CD14-positive monocyte (primary cell): ENCODE data around the gene COLEC11. TPM values are rescaled to one million over a fixed set of nuclear protein-coding genes. Genes with fewer than 3 reads are reported as not detected.
"Not testable (repeated sequence)": the region's sequence is repeated elsewhere in the genome, so short reads cannot be mapped to it uniquely, and the experiment has no call there.

Source experiments
- DNase-seq, 3 donors: peaks; one replicate each; pipeline ENCODE4 v3.0.0-alpha.2; 2011 to 2022
- H2AFZ ChIP-seq: 2 replicates; pipeline ENCODE4 v1.6.0; 2012; ENCODE audit warnings: mild to moderate bottlenecking, low read depth, low read length, inconsistent platforms; ENCODE audit not compliant: insufficient read depth, poor library complexity, severe bottlenecking
- H3K27ac ChIP-seq, 2 donors: 1 replicate in 1 of 2; 2 replicates in 1 of 2; pipeline ENCODE4 v1.5.1; 2012 to 2013; ENCODE audit warnings: low read length in 2 of 2, control low read depth in 1 of 2, inconsistent platforms in 1 of 2, low read depth in 1 of 2, mild to moderate bottlenecking in 1 of 2
- H3K27me3 ChIP-seq, 2 donors: one replicate each; pipeline versions ENCODE4 v1.6.0 to v1.6.1; 2011 to 2013; ENCODE audit warnings: low read length in 2 of 2; ENCODE audit not compliant: control insufficient read depth in 2 of 2, insufficient read depth in 2 of 2
- H3K36me3 ChIP-seq, 2 donors: replicated peaks in 1 of 2; 1 replicate in 1 of 2; 2 replicates in 1 of 2; pipeline versions ENCODE4 v1.5.1 to v1.6.1; 2012 to 2013; ENCODE audit warnings: low read length in 2 of 2, control low read depth in 1 of 2, inconsistent platforms in 1 of 2, mild to moderate bottlenecking in 1 of 2; ENCODE audit not compliant: insufficient read depth in 2 of 2, control insufficient read depth in 1 of 2
- H3K4me1 ChIP-seq, 2 donors: 1 replicate in 1 of 2; 2 replicates in 1 of 2; pipeline versions ENCODE4 v1.5.1 to v1.6.1; 2012 to 2013; ENCODE audit warnings: low read length in 2 of 2, control low read depth in 1 of 2, inconsistent platforms in 1 of 2, mild to moderate bottlenecking in 1 of 2, moderate library complexity in 1 of 2; ENCODE audit not compliant: insufficient read depth in 2 of 2, control insufficient read depth in 1 of 2
- H3K4me2 ChIP-seq: replicated peaks from 2 replicates; pipeline ENCODE3; 2012; ENCODE audit warnings: low read length, moderate library complexity, mild to moderate bottlenecking; ENCODE audit not compliant: poor library complexity, severe bottlenecking; ENCODE audit errors: extremely low read depth
- H3K4me3 ChIP-seq, 3 experiments: fragments of 200-600 bp in 1 of 3; sonication (generic) in 1 of 3; replicated peaks in 1 of 3; 1 replicate in 2 of 3; 2 replicates in 1 of 3; pipeline ENCODE4 v1.5.1; 2011 to 2013; ENCODE audit warnings: low read length in 3 of 3, mild to moderate bottlenecking in 3 of 3, control low read depth in 2 of 3, low read depth in 2 of 3, inconsistent platforms in 1 of 3, moderate library complexity in 1 of 3
- H3K79me2 ChIP-seq: 2 replicates; pipeline ENCODE4 v1.6.0; 2012; ENCODE audit warnings: mild to moderate bottlenecking, control low read depth, inconsistent platforms, low read length, moderate library complexity; ENCODE audit not compliant: insufficient read depth
- H3K9ac ChIP-seq: 2 replicates; pipeline ENCODE4 v1.6.0; 2017; ENCODE audit warnings: low read length, mild to moderate bottlenecking; ENCODE audit not compliant: insufficient read depth, poor library complexity, severe bottlenecking
- H3K9me3 ChIP-seq, 2 donors: replicated peaks in 1 of 2; 1 replicate in 1 of 2; 2 replicates in 1 of 2; pipeline versions ENCODE4 v1.5.1 to v1.6.1; 2012 to 2013; ENCODE audit warnings: low read length in 2 of 2, control low read depth in 1 of 2; ENCODE audit not compliant: control insufficient read depth in 1 of 2, insufficient read depth in 1 of 2
- H4K20me1 ChIP-seq: 2 replicates; pipeline ENCODE4 v1.6.0; 2012; ENCODE audit warnings: mild to moderate bottlenecking, low read length, control low read depth, moderate library complexity; ENCODE audit not compliant: insufficient read depth
- H3K27ac Mint-ChIP-seq, 7 donors: one replicate each; pipeline ENCODE4 v1.8.0; 2020; ENCODE audit warnings: mild to moderate bottlenecking in 7 of 7, mixed read lengths in 7 of 7, moderate library complexity in 6 of 7, inconsistent platforms in 2 of 7
- H3K27me3 Mint-ChIP-seq, 3 donors: one replicate each; pipeline ENCODE4 v1.8.0; 2021 to 2022; ENCODE audit warnings: low read depth in 3 of 3, mild to moderate bottlenecking in 3 of 3, mixed read lengths in 3 of 3, moderate library complexity in 3 of 3, inconsistent platforms in 1 of 3
- H3K36me3 Mint-ChIP-seq, 2 donors: one replicate each; pipeline ENCODE4 v1.8.0; 2020; ENCODE audit warnings: mixed read lengths in 2 of 2, inconsistent platforms in 1 of 2, mild to moderate bottlenecking in 1 of 2
- H3K4me1 Mint-ChIP-seq: one replicate; pipeline ENCODE4 v1.8.0; 2020; ENCODE audit warnings: mild to moderate bottlenecking, mixed read lengths
- H3K4me3 Mint-ChIP-seq, 2 donors: one replicate each; pipeline ENCODE4 v1.8.0; 2020; ENCODE audit warnings: mild to moderate bottlenecking in 2 of 2, mixed read lengths in 2 of 2, moderate library complexity in 1 of 2
- H3K9me3 Mint-ChIP-seq, 7 donors: one replicate each; pipeline ENCODE4 v1.8.0; 2020 to 2022; ENCODE audit warnings: mixed read lengths in 7 of 7, mild to moderate bottlenecking in 6 of 7, moderate library complexity in 6 of 7, inconsistent platforms in 2 of 7
- CTCF ChIP-seq: fragments of 200-600 bp; IDR thresholded peaks from one replicate; pipeline ENCODE4 v1.8.0; 2022; ENCODE audit warnings: antibody characterized with exemption, mild to moderate bottlenecking
- WGBS: methylation state at CpG from one replicate; pipeline ENCODE4 v1.1.5; 2013; ENCODE audit warnings: missing lambda C conversion rate; ENCODE audit not compliant: insufficient coverage; 5-methylcytosine and 5-hydroxymethylcytosine counted together
- intact Hi-C, 2 donors: fragments of 100-400 bp; cut with micrococcal nuclease; formaldehyde crosslinking; loops; one replicate each; pipeline versions ENCODE4 v1.15.0 to v1.15.1; 2023
- polyA plus RNA-seq, 3 donors: library from polyadenylated mRNA; depleted of rRNA in 1 of 3; unstranded in 2 of 3; stranded (reverse) in 1 of 3; fragments of 300-500 nt in 2 of 3; fragments of >200 nt in 1 of 3; fragmentation: Illumina TruSeq in 2 of 3; gene quantifications; 1 replicate in 2 of 3; 2 replicates in 1 of 3; pipeline ENCODE4 v1.2.3, GENCODE V29; 2012 to 2021

Gene COLEC11
- polyA plus RNA-seq, 3 donors, result not detected

- Histone ChIP-seq H4K20me1 (no peaks in the 10 kb centered on the region), H3K4me3 (no peak overlapping the region), H3K79me2 (no peaks in the 10 kb centered on the region), H3K27ac (no peak overlapping the region), H3K36me3 (no peaks in the 10 kb centered on the region), H3K4me2 (no peak overlapping the region), H3K4me1 (no peaks in the 10 kb centered on the region), H2AFZ (no peak overlapping the region), H3K9ac (no peak overlapping the region), H3K27me3 (no peaks in the 10 kb centered on the region), H3K9me3 (no peaks in the 10 kb centered on the region)
- intact Hi-C loops, result no loop called here
- no peak for TF ChIP-seq CTCF
- Mint-ChIP-seq H3K4me1 (no peaks in the 10 kb centered on the region), H3K36me3 (no peaks in the 10 kb centered on the region), H3K4me3 (no peak overlapping the region), H3K9me3 (peaks cover 0 to 5% (median 0%) of the 10 kb centered on the region in 7 donors), H3K27me3 (peaks cover 2 to 4% (median 4%) of the 10 kb centered on the region in 3 donors), H3K27ac (no peak overlapping the region)
- DNase-seq, result no peak
- 94% methylated on average over 33 of the region's 37 CpGs for WGBS
These were observed 11.7 kb downstream of the COLEC11 start for GRCh38 chr2:3606370-3607201.

GRCh38 chr2:3608373-3609278 lies 13.7 kb downstream of the COLEC11 start:
- no peak for TF ChIP-seq CTCF
- Histone ChIP-seq H3K27ac (no peak overlapping the region), H2AFZ (no peak overlapping the region), H3K4me1 (no peaks in the 10 kb centered on the region), H4K20me1 (no peaks in the 10 kb centered on the region), H3K27me3 (no peaks in the 10 kb centered on the region), H3K4me3 (no peak overlapping the region), H3K4me2 (no peak overlapping the region), H3K9ac (no peak overlapping the region), H3K36me3 (no peaks in the 10 kb centered on the region), H3K9me3 (peaks cover 0 to 11% of the 10 kb centered on the region in 2 donors), H3K79me2 (no peaks in the 10 kb centered on the region)
- Mint-ChIP-seq H3K4me3 (no peak overlapping the region), H3K27ac (no peak overlapping the region), H3K4me1 (no peaks in the 10 kb centered on the region), H3K36me3 (no peaks in the 10 kb centered on the region), H3K9me3 (peaks cover 0 to 20% (median 6%) of the 10 kb centered on the region in 7 donors), H3K27me3 (peaks cover 0 to 4% (median 2%) of the 10 kb centered on the region in 3 donors)
- WGBS, result 87% methylated on average over 15 of the region's 19 CpGs
- intact Hi-C loops, result no loop called here
- DNase-seq, result no peak

- H3K4me3 Mint-ChIP-seq, H3K27ac Mint-ChIP-seq, intact Hi-C loops, H4K20me1 ChIP-seq, H3K36me3 ChIP-seq, H3K79me2 ChIP-seq, H3K36me3 Mint-ChIP-seq, H3K4me3 ChIP-seq, H3K27me3 ChIP-seq, H3K4me1 Mint-ChIP-seq, H3K4me1 ChIP-seq, H3K9ac ChIP-seq, DNase-seq, H3K27me3 Mint-ChIP-seq, H2AFZ ChIP-seq, H3K27ac ChIP-seq, H3K4me2 ChIP-seq: not testable (repeated sequence)
- peaks cover 3 to 24% (median 9%) of the 10 kb centered on the region in 7 donors for H3K9me3 Mint-ChIP-seq
- H3K9me3 ChIP-seq, result peaks cover 0 to 13% of the 10 kb centered on the region in 2 donors
- WGBS, result no CpG with 5 or more reads among the region's 4 CpGs
These were observed 14.4 kb downstream of the COLEC11 start for GRCh38 chr2:3609279-3609673.
